K562 (cell line): ENCODE data around the gene KCNJ9.

Source experiments
- DACH1 ChIP-seq: fragments of 450-650 bp; IDR thresholded peaks from 2 replicates; pipeline ENCODE4 v1.6.1; 2018; ENCODE audit not compliant: partially characterized antibody
- DPF2 ChIP-seq: fragments of 450-650 bp; IDR thresholded peaks from 2 replicates; pipeline ENCODE4 v1.6.1; 2016
- E2F4 ChIP-seq: sonication (generic); formaldehyde crosslinking; IDR thresholded peaks from 2 replicates; pipeline ENCODE4 v1.8.0; 2022; ENCODE audit warnings: mild to moderate bottlenecking, low read depth, missing genetic modification reagents
- EZH2 ChIP-seq: IDR thresholded peaks from 2 replicates; pipeline ENCODE4 v1.6.1; 2012; ENCODE audit warnings: low read depth, mild to moderate bottlenecking, inconsistent platforms, low read length, borderline replicate concordance
- MXI1 ChIP-seq: IDR thresholded peaks from 2 replicates; pipeline ENCODE4 v1.6.1; 2011; ENCODE audit warnings: low read depth, mild to moderate bottlenecking, improper control_type of control experiment, low read length
- NRF1 ChIP-seq, 2 experiments: fragments of 450-650 bp; IDR thresholded peaks in 1 of 2; conservative IDR thresholded peaks in 1 of 2; 2 replicates each; pipeline ENCODE4 v1.6.1; 2014; ENCODE audit warnings: mild to moderate bottlenecking in 2 of 2
- POLR2A ChIP-seq: fragments of 450-650 bp; conservative IDR thresholded peaks from 2 replicates; pipeline ENCODE4 v1.6.1; 2016
- ZNF212 ChIP-seq: fragments of 450-650 bp; formaldehyde crosslinking; IDR thresholded peaks from 2 replicates; pipeline ENCODE4 v1.4.0; 2020; ENCODE audit warnings: mild to moderate bottlenecking
- ZNF274 ChIP-seq: IDR thresholded peaks from 2 replicates; pipeline ENCODE4 v1.6.1; 2011; ENCODE audit warnings: low read depth, mild to moderate bottlenecking, low read length, moderate library complexity, borderline replicate concordance
- TF ChIP-seq, protein P1 (sequence below), 3 experiments: IDR thresholded peaks in 2 of 3; conservative IDR thresholded peaks in 1 of 3; 2 replicates each; pipeline ENCODE4 v1.5.1; 2011 to 2012; ENCODE audit warnings: low read length in 3 of 3, mild to moderate bottlenecking in 3 of 3, control low read depth in 2 of 3, improper control_type of control experiment in 1 of 3, inconsistent platforms in 1 of 3, low read depth in 1 of 3, mixed read lengths in 1 of 3, moderate library complexity in 1 of 3; ENCODE audit not compliant: insufficient read depth in 2 of 3
- TF ChIP-seq, protein P2 (sequence below): sonication (generic); formaldehyde crosslinking; IDR thresholded peaks from 2 replicates; pipeline ENCODE4 v1.8.1; 2023; ENCODE audit warnings: missing genetic modification reagents, mild to moderate bottlenecking, borderline replicate concordance

- TF ChIP-seq DPF2 (no peak), ZNF274 (no peak), ZNF212 (CRISPR knock-in tag) (no peak), E2F4 (CRISPR knock-in tag) (no peak), POLR2A (no peak), MXI1 (no peak), NRF1 (conservative IDR thresholded peaks at IDR 0.05 in 1 of 2, IDR thresholded peaks at IDR 0.05 in 1 of 2) (no peak), EZH2 (no peak), DACH1 (no peak)
- TF ChIP-seq, protein P1, sequence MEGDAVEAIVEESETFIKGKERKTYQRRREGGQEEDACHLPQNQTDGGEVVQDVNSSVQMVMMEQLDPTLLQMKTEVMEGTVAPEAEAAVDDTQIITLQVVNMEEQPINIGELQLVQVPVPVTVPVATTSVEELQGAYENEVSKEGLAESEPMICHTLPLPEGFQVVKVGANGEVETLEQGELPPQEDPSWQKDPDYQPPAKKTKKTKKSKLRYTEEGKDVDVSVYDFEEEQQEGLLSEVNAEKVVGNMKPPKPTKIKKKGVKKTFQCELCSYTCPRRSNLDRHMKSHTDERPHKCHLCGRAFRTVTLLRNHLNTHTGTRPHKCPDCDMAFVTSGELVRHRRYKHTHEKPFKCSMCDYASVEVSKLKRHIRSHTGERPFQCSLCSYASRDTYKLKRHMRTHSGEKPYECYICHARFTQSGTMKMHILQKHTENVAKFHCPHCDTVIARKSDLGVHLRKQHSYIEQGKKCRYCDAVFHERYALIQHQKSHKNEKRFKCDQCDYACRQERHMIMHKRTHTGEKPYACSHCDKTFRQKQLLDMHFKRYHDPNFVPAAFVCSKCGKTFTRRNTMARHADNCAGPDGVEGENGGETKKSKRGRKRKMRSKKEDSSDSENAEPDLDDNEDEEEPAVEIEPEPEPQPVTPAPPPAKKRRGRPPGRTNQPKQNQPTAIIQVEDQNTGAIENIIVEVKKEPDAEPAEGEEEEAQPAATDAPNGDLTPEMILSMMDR (IDR thresholded peaks at IDR 0.05 in 2 of 3, conservative IDR thresholded peaks at IDR 0.05 in 1 of 3; ENCODE audit: insufficient read depth in 2 of 3, low read depth in 1 of 3, low read length in 3 of 3): no peak
- TF ChIP-seq, protein P2, sequence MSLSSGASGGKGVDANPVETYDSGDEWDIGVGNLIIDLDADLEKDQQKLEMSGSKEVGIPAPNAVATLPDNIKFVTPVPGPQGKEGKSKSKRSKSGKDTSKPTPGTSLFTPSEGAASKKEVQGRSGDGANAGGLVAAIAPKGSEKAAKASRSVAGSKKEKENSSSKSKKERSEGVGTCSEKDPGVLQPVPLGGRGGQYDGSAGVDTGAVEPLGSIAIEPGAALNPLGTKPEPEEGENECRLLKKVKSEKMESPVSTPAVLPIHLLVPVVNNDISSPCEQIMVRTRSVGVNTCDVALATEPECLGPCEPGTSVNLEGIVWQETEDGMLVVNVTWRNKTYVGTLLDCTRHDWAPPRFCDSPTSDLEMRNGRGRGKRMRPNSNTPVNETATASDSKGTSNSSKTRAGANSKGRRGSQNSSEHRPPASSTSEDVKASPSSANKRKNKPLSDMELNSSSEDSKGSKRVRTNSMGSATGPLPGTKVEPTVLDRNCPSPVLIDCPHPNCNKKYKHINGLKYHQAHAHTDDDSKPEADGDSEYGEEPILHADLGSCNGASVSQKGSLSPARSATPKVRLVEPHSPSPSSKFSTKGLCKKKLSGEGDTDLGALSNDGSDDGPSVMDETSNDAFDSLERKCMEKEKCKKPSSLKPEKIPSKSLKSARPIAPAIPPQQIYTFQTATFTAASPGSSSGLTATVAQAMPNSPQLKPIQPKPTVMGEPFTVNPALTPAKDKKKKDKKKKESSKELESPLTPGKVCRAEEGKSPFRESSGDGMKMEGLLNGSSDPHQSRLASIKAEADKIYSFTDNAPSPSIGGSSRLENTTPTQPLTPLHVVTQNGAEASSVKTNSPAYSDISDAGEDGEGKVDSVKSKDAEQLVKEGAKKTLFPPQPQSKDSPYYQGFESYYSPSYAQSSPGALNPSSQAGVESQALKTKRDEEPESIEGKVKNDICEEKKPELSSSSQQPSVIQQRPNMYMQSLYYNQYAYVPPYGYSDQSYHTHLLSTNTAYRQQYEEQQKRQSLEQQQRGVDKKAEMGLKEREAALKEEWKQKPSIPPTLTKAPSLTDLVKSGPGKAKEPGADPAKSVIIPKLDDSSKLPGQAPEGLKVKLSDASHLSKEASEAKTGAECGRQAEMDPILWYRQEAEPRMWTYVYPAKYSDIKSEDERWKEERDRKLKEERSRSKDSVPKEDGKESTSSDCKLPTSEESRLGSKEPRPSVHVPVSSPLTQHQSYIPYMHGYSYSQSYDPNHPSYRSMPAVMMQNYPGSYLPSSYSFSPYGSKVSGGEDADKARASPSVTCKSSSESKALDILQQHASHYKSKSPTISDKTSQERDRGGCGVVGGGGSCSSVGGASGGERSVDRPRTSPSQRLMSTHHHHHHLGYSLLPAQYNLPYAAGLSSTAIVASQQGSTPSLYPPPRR: no peak
These were observed 3.5 kb downstream of the KCNJ9 start for GRCh38 chr1:160084771-160085321.
